GM18511 (cell line): Measurements from ENCODE around the gene PMEPA1.
"Not testable (repeated sequence)": the region's sequence is repeated elsewhere in the genome, so short reads cannot be mapped to it uniquely, and the experiment has no call there.

Experiments used
- ATAC-seq: cut with Tn5 transposase; IDR thresholded peaks from one replicate; pipeline ENCODE4 v1.9.1; 2021; ENCODE audit warnings: mild to moderate bottlenecking, moderate library complexity; ENCODE audit not compliant: unreplicated experiment

Gene PMEPA1

GRCh38 chr20:57652606-57653545 is 56.9 kb downstream of the PMEPA1 start:
- no peak for ATAC-seq

- ATAC-seq = no peak
These were observed 57.8 kb downstream of the PMEPA1 start for GRCh38 chr20:57651881-57652605.

GRCh38 chr20:57650756-57651483 is 58.9 kb downstream of the PMEPA1 start:
- no peak for ATAC-seq

GRCh38 chr20:57650266-57650665 is 59.5 kb downstream of the PMEPA1 start:
- no peak for ATAC-seq

- ATAC-seq = no peak
These were observed 60.2 kb downstream of the PMEPA1 start for GRCh38 chr20:57649617-57650015.

- no peak for ATAC-seq
These were observed 60.8 kb downstream of the PMEPA1 start for GRCh38 chr20:57648878-57649616.

GRCh38 chr20:57647933-57648785 is 61.7 kb downstream of the PMEPA1 start:
- ATAC-seq = no peak

GRCh38 chr20:57647006-57647932 is 62.5 kb downstream of the PMEPA1 start:
- ATAC-seq = no peak

- no peak for ATAC-seq
These were observed 70.9 kb downstream of the PMEPA1 start for GRCh38 chr20:57638895-57639236.

GRCh38 chr20:57638173-57638894 is 71.5 kb downstream of the PMEPA1 start:
- ATAC-seq = no peak

- ATAC-seq = no peak
These were observed 75.8 kb downstream of the PMEPA1 start for GRCh38 chr20:57633945-57634491.

- no peak for ATAC-seq
These were observed 77.5 kb downstream of the PMEPA1 start for GRCh38 chr20:57632286-57632685.

- ATAC-seq = no peak
These were observed 79.8 kb downstream of the PMEPA1 start for GRCh38 chr20:57630061-57630460.

- ATAC-seq = not testable (repeated sequence)
These were observed 80.3 kb downstream of the PMEPA1 start for GRCh38 chr20:57629491-57629901.

- not testable (repeated sequence) for ATAC-seq
These were observed 80.9 kb downstream of the PMEPA1 start for GRCh38 chr20:57628962-57629308.

- ATAC-seq = no peak
These were observed 81.5 kb downstream of the PMEPA1 start for GRCh38 chr20:57628047-57628961.

GRCh38 chr20:57627339-57627738 is 82.5 kb downstream of the PMEPA1 start:
- no peak for ATAC-seq
